ENCODE results near the gene MCAM. TPM values are rescaled to one million over a fixed set of nuclear protein-coding genes. Genes with fewer than 3 reads are reported as not detected.
A peak's percentile ranks its signal among the peaks of the same experiment; 100 is the strongest.

MCAM gene
- total and polyA plus RNA-seq, 4 donors = 274 to 1,386 (median 506) TPM

DNA sequence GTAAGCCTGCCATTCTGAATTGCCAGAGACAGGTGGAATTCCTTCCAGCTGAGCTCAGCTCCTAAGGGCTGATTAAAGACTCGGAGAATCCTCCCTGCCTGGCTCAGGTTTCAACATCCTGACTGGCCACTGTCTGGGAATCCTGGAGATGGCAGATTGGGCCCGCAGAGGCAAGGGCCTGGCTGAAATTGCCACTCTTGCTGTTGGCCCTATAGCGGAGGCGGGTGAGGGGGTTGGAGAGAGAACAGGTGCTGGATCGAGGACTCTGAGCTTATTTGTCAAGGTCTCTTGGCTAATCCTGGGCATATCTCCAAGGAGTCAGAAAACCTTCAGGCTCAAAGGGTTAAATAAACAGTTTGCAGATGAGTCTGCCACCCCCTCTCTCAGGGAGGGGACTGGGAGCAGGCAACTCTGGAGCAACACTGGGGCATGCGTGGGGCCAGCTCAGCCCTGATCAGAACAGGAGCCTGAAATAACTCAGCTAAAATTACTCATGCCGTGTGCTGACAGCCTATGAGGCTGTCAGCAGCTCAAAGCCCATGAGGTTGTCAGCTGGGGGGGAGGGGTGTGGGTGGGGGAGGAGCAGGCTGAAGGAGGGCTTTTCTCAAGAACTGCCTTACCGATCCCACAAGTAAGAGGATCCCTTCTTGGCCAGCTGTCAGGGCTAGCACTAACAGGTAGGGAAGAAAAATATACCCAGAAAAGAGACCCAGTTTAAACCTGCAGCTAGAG is 44.3 kb upstream of the MCAM start:
- Histone ChIP-seq H3K27me3 (ENCODE audit: control insufficient read depth in 1 of 2, insufficient read depth in 2 of 2, low read length in 1 of 2) (no peaks in the 10 kb centered on the region), H3K4me3 (ENCODE audit: low read length in 2 of 2) (no peak overlapping the region), H3K4me1 (ENCODE audit: control insufficient read depth in 1 of 2, insufficient read depth in 2 of 2, low read length in 2 of 2) (no peaks in the 10 kb centered on the region), H3K9me3 (ENCODE audit: control insufficient read depth, low read length) (no peaks in the 10 kb centered on the region), H3K36me3 (ENCODE audit: control insufficient read depth in 1 of 2, insufficient read depth in 2 of 2, low read length in 1 of 2) (no peaks in the 10 kb centered on the region), H3K27ac (ENCODE audit: low read depth in 1 of 2, low read length in 2 of 2) (no peak overlapping the region)
- ATAC-seq (ENCODE audit: low FRiP score) (peak; percentile 47), DNase-seq (peak; percentile 72 to 88)
- 44 to 45% methylated on average over 8 of the region's 8 CpGs for WGBS, 2 donors
- intact Hi-C loops (cut with DNase I) = no loop called here

DNA sequence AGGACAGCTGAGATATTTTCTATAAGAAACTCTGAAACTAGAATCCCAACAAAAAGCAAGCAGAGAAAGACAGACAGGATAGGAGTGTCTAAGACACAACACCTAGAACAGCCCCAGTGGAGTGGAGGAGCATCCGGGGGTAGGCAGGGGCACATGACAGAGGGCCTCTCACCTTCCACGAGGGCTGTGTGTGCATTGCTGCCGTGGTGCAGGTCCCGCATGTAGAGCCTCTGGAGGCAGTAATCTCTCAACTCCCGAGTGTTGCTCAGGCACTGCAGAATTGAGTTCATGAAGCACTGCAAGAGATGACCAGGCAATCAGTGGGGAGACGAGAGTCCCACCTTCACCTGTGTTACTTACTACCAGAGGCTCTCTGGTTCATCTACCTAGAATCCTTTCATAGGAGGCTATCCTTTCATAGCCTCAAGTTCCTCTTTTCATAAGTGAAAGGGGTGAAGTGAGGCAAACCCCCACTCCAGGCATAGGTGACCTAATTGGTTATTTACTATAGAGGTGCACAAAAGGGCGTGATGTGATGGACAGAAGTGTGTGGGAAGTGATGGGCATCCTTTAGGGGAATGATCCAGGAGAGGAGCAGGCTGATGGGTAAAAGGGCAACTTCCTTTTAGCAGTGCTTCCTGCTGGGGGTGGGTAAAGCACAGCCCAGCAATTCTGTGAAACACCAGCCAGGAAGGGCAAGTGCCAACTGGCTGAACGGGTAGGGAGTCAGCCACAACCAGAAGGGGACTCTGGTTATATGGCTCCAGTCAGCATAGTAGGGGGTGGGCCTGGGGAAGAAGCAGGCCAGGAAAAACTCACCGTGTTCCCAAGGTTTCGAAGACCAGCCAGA is 42.7 kb upstream of the MCAM start:
- intact Hi-C loops (cut with DNase I) = loop anchor here in 1 of 2 donors (2.0 kb wide), 1 partner anchor 13 kb away; no protein-coding TSS in a partner anchor
- H3K27ac ChIP-seq (ENCODE audit: low read depth in 1 of 2, low read length in 2 of 2) = no peak overlapping the region
- H3K9me3 ChIP-seq (ENCODE audit: control insufficient read depth, low read length) = no peaks in the 10 kb centered on the region
- H3K27me3 ChIP-seq (ENCODE audit: control insufficient read depth in 1 of 2, insufficient read depth in 2 of 2, low read length in 1 of 2) = no peaks in the 10 kb centered on the region
- no peak overlapping the region for H3K4me3 ChIP-seq (ENCODE audit: low read length in 2 of 2)
- H3K4me1 ChIP-seq (ENCODE audit: control insufficient read depth in 1 of 2, insufficient read depth in 2 of 2, low read length in 2 of 2) = no peaks in the 10 kb centered on the region
- DNase-seq (peak in 1 of 2 donors; percentile 40), ATAC-seq (ENCODE audit: low FRiP score) (no peak)
- 88 to 90% methylated on average over 10 of the region's 10 CpGs for WGBS, 2 donors
- no peaks in the 10 kb centered on the region for H3K36me3 ChIP-seq (ENCODE audit: control insufficient read depth in 1 of 2, insufficient read depth in 2 of 2, low read length in 1 of 2)

DNA sequence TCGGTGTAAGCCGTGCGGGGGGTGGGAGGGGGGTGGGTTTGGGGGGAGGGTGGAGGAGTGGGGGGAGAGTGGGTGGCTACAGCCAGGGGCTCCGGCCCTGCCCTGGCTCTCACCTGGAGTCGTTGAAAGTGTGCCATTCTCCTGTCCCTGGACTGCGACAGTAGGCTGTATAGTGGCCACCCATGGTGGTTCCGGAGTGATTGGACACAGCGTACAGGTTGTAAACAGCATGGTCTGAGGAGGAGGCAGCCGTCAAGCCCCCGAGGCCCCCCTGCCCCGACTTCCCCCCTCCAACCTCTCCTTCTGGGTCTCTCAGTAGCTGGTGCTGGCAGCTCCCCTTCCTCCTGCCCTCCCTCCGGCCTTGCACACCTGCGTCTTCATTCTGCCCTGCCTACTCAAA is 40.1 kb upstream of the MCAM start:
- H3K4me1 ChIP-seq (ENCODE audit: control insufficient read depth in 1 of 2, insufficient read depth in 2 of 2, low read length in 2 of 2) = no peaks in the 10 kb centered on the region
- DNase-seq (no peak), ATAC-seq (ENCODE audit: low FRiP score) (no peak)
- H3K9me3 ChIP-seq (ENCODE audit: control insufficient read depth, low read length) = no peaks in the 10 kb centered on the region
- WGBS, 2 donors = 46 to 67% methylated on average over 9 to 13 of the region's 13 CpGs
- no peak overlapping the region for H3K27ac ChIP-seq (ENCODE audit: low read depth in 1 of 2, low read length in 2 of 2)
- no peaks in the 10 kb centered on the region for H3K36me3 ChIP-seq (ENCODE audit: control insufficient read depth in 1 of 2, insufficient read depth in 2 of 2, low read length in 1 of 2)
- no peak overlapping the region for H3K4me3 ChIP-seq (ENCODE audit: low read length in 2 of 2)
- H3K27me3 ChIP-seq (ENCODE audit: control insufficient read depth in 1 of 2, insufficient read depth in 2 of 2, low read length in 1 of 2) = no peaks in the 10 kb centered on the region
- intact Hi-C loops (cut with DNase I) = loop anchor here in 1 of 2 donors (2.0 kb wide), 1 partner anchor 118 kb away; no protein-coding TSS in a partner anchor

DNA sequence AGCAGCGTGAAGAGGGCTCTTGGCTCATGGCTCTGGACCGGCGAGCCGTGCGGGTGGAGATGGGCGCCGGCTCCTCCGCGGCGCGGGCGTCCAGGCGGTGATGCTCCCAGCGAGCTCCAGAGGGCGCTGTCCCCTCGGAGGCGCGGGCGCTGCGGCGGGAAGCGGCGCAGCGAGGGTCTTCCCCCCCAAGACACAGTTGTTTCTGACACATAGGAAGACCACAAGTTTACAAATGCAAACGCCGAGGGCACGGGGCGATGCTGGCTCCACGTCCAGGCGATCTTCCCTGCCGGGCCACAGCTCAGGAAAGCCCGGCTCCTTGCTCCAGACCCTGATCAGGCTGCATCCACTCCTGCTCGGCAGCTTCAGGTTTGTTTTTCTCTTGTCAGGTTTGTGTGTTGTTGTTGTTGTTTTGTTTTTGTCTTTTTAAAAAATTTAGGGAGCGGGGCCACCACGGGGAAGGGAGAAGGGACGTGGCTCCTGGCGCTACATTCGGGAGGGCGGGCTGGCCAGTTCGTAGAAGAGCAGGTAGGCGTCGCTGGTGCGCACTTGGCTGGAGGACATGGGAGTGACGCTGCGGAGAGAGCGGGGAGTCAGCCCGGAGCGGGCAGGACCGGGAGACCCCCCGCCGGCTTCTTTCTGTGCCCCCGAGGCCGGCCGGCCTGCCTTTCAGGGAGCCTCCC is 39.6 kb upstream of the MCAM start:
- peak; percentile 90 to 94 for DNase-seq
- Histone ChIP-seq H3K9me3 (ENCODE audit: control insufficient read depth, low read length) (no peaks in the 10 kb centered on the region), H3K4me1 (ENCODE audit: control insufficient read depth in 1 of 2, insufficient read depth in 2 of 2, low read length in 2 of 2) (no peaks in the 10 kb centered on the region), H3K27me3 (ENCODE audit: control insufficient read depth in 1 of 2, insufficient read depth in 2 of 2, low read length in 1 of 2) (no peaks in the 10 kb centered on the region), H3K4me3 (ENCODE audit: low read length in 2 of 2) (peak overlapping the region in 1 of 2 donors; percentile 21), H3K36me3 (ENCODE audit: control insufficient read depth in 1 of 2, insufficient read depth in 2 of 2, low read length in 1 of 2) (no peaks in the 10 kb centered on the region), H3K27ac (ENCODE audit: low read depth in 1 of 2, low read length in 2 of 2) (no peak overlapping the region)
- ATAC-seq (ENCODE audit: low FRiP score) = peak; percentile 93
- intact Hi-C loops (cut with DNase I) = loop anchor here (1.0 to 2.0 kb wide), 3 partner anchors 18 to 118 kb away; no protein-coding TSS in a partner anchor
- 0 to 1% methylated on average over 49 to 54 of the region's 54 CpGs for WGBS, 2 donors

DNA sequence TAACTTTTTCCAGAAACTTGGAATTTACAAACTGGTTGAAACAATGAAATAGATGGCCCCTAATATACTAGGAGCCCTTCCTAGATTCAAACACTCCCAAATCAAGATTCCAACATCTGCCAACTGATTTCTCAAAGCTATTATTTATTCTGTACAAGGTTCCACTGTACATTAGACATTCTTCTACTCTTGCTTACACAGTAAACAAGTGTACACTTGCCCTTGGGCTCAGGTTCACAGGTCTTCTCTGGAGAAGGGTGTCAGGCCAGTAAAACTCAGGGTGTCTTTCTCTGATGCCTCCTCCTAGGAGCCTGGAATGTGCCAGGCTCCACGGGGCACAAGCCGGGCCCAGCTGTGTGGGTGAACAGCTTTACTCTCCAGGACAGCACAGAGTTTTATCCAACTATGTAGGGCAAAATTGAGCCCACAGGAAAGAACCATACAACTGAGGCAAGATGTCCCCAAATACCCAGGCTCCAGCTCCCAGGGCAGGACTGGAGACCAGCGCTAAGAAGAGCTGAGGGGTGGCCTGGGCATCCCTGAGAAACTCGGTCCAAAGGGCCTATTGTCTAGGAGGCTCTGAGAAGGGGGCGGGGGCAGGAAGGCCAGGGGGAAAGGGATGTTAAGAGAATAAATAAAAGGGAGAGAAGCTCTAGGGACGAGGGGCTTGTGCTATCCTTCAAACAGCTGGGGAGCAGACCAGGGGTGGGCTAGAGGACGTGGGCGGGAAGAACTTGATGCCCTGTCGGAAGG is 38.3 kb upstream of the MCAM start:
- intact Hi-C loops (cut with DNase I) = no loop called here
- H3K4me1 ChIP-seq (ENCODE audit: control insufficient read depth in 1 of 2, insufficient read depth in 2 of 2, low read length in 2 of 2) = no peaks in the 10 kb centered on the region

DNA sequence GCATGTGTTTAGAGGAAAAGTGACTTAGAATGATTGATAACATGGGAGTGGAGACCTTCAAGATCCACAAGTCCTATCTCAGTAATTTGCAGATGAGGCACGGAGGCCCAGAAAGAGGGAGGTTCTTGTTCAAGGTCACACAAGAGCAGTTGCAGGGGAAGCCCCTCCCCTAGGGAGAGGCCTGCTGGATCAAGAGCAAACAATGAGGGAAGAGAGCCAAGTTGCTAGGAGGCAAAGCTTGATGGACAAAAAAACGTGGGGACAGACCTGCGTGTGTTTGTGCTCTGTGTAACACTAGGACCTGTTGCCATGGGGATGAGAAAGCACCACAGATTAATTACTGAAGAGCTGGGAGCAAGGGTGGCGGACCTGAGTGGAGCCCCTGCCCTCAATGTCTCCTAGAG is 35.9 kb upstream of the MCAM start:
- WGBS, 2 donors = 56 to 66% methylated on average over 4 of the region's 4 CpGs
- H3K36me3 ChIP-seq (ENCODE audit: control insufficient read depth in 1 of 2, insufficient read depth in 2 of 2, low read length in 1 of 2) = no peaks in the 10 kb centered on the region
- H3K9me3 ChIP-seq (ENCODE audit: control insufficient read depth, low read length) = no peaks in the 10 kb centered on the region
- no peaks in the 10 kb centered on the region for H3K4me1 ChIP-seq (ENCODE audit: control insufficient read depth in 1 of 2, insufficient read depth in 2 of 2, low read length in 2 of 2)
- DNase-seq (peak in 1 of 2 donors; percentile 69), ATAC-seq (ENCODE audit: low FRiP score) (peak; percentile 40)
- H3K27me3 ChIP-seq (ENCODE audit: control insufficient read depth in 1 of 2, insufficient read depth in 2 of 2, low read length in 1 of 2) = no peaks in the 10 kb centered on the region
- H3K4me3 ChIP-seq (ENCODE audit: low read length in 2 of 2) = no peak overlapping the region
- H3K27ac ChIP-seq (ENCODE audit: low read depth in 1 of 2, low read length in 2 of 2) = no peak overlapping the region
- intact Hi-C loops (cut with DNase I) = no loop called here

More for the DNA sequence above, 38.3 kb upstream of the MCAM start:
- ATAC-seq (ENCODE audit: low FRiP score) (no peak), DNase-seq (no peak)
- H3K9me3 ChIP-seq (ENCODE audit: control insufficient read depth, low read length) = no peaks in the 10 kb centered on the region
- no peaks in the 10 kb centered on the region for H3K36me3 ChIP-seq (ENCODE audit: control insufficient read depth in 1 of 2, insufficient read depth in 2 of 2, low read length in 1 of 2)
- no peak overlapping the region for H3K27ac ChIP-seq (ENCODE audit: low read depth in 1 of 2, low read length in 2 of 2)
- WGBS, 2 donors = 82 to 86% methylated on average over 9 of the region's 9 CpGs
- no peak overlapping the region for H3K4me3 ChIP-seq (ENCODE audit: low read length in 2 of 2)
- H3K27me3 ChIP-seq (ENCODE audit: control insufficient read depth in 1 of 2, insufficient read depth in 2 of 2, low read length in 1 of 2) = no peaks in the 10 kb centered on the region

DNA sequence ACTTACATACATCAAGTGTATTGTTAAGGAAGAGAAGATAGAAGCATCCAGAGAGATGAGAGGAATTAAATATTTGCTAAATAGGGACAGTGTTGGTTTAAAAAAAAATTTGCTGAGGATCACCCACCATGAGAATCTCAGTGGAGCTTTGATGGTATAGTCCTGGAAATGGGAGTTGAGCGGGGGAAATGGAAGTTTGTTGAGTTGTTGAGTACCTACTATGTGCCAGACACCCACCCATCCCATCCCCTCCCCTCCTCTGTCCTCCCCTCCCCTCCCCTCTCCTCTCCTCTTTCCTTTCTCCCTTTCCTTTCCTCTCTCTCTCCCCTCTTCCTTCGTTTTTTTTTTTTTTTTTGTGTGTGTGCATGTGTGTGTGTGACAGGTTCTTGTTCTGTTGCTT is 34.3 kb upstream of the MCAM start:
- no peak overlapping the region for H3K4me3 ChIP-seq (ENCODE audit: low read length in 2 of 2)
- H3K27ac ChIP-seq (ENCODE audit: low read depth in 1 of 2, low read length in 2 of 2) = no peak overlapping the region
- H3K36me3 ChIP-seq (ENCODE audit: control insufficient read depth in 1 of 2, insufficient read depth in 2 of 2, low read length in 1 of 2) = no peaks in the 10 kb centered on the region
- no peaks in the 10 kb centered on the region for H3K4me1 ChIP-seq (ENCODE audit: control insufficient read depth in 1 of 2, insufficient read depth in 2 of 2, low read length in 2 of 2)
- H3K9me3 ChIP-seq (ENCODE audit: control insufficient read depth, low read length) = no peaks in the 10 kb centered on the region
- intact Hi-C loops (cut with DNase I) = no loop called here
- no peaks in the 10 kb centered on the region for H3K27me3 ChIP-seq (ENCODE audit: control insufficient read depth in 1 of 2, insufficient read depth in 2 of 2, low read length in 1 of 2)
- DNase-seq (no peak), ATAC-seq (ENCODE audit: low FRiP score) (no peak)
- 60 to 100% methylated on average over 1 to 2 of the region's 2 CpGs for WGBS, 2 donors

DNA sequence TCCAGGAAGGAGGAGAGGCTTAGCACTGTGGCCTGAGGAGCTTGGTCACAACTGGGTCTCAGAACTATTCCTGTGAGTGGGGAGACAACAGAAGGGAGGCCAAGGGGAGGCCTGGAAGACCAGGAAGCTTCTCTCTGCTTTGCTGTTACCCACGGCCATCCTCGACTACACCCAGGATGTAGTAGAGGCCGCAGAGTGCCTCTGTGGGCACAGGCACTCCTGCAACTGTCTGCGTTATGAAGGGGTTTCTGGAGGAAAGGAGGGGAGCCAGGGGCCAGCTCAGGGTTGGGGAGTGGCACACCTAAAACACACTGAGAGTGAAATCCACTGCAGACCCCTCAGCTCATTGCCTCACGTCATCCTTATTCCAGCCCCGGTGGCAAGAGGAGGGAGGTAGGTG is 33.4 kb upstream of the MCAM start:
- Histone ChIP-seq H3K27ac (ENCODE audit: low read depth in 1 of 2, low read length in 2 of 2) (no peak overlapping the region), H3K9me3 (ENCODE audit: control insufficient read depth, low read length) (no peaks in the 10 kb centered on the region), H3K4me3 (ENCODE audit: low read length in 2 of 2) (no peak overlapping the region), H3K4me1 (ENCODE audit: control insufficient read depth in 1 of 2, insufficient read depth in 2 of 2, low read length in 2 of 2) (no peaks in the 10 kb centered on the region), H3K36me3 (ENCODE audit: control insufficient read depth in 1 of 2, insufficient read depth in 2 of 2, low read length in 1 of 2) (no peaks in the 10 kb centered on the region), H3K27me3 (ENCODE audit: control insufficient read depth in 1 of 2, insufficient read depth in 2 of 2, low read length in 1 of 2) (no peaks in the 10 kb centered on the region)
- WGBS, 2 donors = 78 to 84% methylated on average over 6 of the region's 6 CpGs
- DNase-seq (peak; percentile 23 to 27), ATAC-seq (ENCODE audit: low FRiP score) (no peak)
- intact Hi-C loops (cut with DNase I) = no loop called here
